HCT116 (cell line): ENCODE results near the gene LHB. TPM values are rescaled to one million over a fixed set of nuclear protein-coding genes. Genes with fewer than 3 reads are reported as not detected.
"Not testable (repeated sequence)": the region's sequence is repeated elsewhere in the genome, so short reads cannot be mapped to it uniquely, and the experiment has no call there.

ENCODE experiments used
- ATAC-seq: fragments of 200-7000 bp; cut with Tn5 transposase; 2 replicates; pipeline ENCODE4 v1.9.1; 2020; ENCODE audit warnings: mild to moderate bottlenecking, moderate library complexity
- BruUV-seq: library from RNA; stranded (reverse); fragments of 400-500 nt; replicated peaks from 2 replicates; lab custom pipeline; 2021; lab: Mats Ljungman, UMichigan
- CTCF ChIA-PET: fragments of 300-600 bp; sonication (Branson Sonifier 250); formaldehyde crosslinking; loops from one replicate; lab custom pipeline; 2021; ENCODE audit warnings: antibody characterized with exemption; lab: Charles Lee
- POLR2A ChIA-PET: fragments of 300-600, 350-600 bp; sonication (Branson Sonifier 250); formaldehyde crosslinking; loops from one replicate; lab custom pipeline; 2021; ENCODE audit warnings: antibody characterized with exemption; lab: Charles Lee
- RAD21 ChIA-PET, 2 experiments: fragments of 300-600 bp; sonication (Branson Sonifier 250); formaldehyde crosslinking; loops; one replicate each; lab custom pipeline; 2023; ENCODE audit warnings: low total read pairs in 2 of 2; ENCODE audit not compliant: uncharacterized antibody in 2 of 2, unreplicated experiment in 2 of 2, low non-redundant PET in 1 of 2; lab: Charles Lee
- DNase-seq: peaks from one replicate; pipeline ENCODE4 v3.0.0-alpha.2; 2010; ENCODE audit warnings: low read depth, low spot score
- H2AFZ ChIP-seq: fragments of 200-600 bp; shearing (Covaris generic), sonication (generic); 2 replicates; pipeline ENCODE4 v1.6.1; 2017; ENCODE audit warnings: low read depth, mixed run types, mixed read lengths, antibody characterized with exemption, low read length; ENCODE audit not compliant: poor library complexity, severe bottlenecking
- H3K27ac ChIP-seq: 2 replicates; pipeline ENCODE4 v1.5.1; 2012; ENCODE audit warnings: low read depth, low read length
- H3K27me3 ChIP-seq: fragments of 200-600 bp; sonication (generic); 2 replicates; pipeline ENCODE4 v1.6.1; 2016; ENCODE audit warnings: mixed run types, low read length, mixed read lengths; ENCODE audit not compliant: insufficient read depth
- H3K36me3 ChIP-seq, 2 experiments: fragments of 200-500 bp in 1 of 2; fragments of 200-600 bp in 1 of 2; sonication (Bioruptor generic) in 1 of 2; sonication (generic) in 1 of 2; 2 replicates each; pipeline versions ENCODE4 v1.5.1 to v1.6.1; 2014 to 2016; ENCODE audit warnings: low read length in 2 of 2, inconsistent platforms in 1 of 2, mixed read lengths in 1 of 2, mixed run types in 1 of 2; ENCODE audit not compliant: insufficient read depth in 2 of 2, control insufficient read depth in 1 of 2
- H3K4me1 ChIP-seq, 2 experiments: fragments of 200-600 bp in 1 of 2; sonication (generic) in 1 of 2; 2 replicates each; pipeline versions ENCODE4 v1.5.1 to v1.6.1; 2012 to 2017; ENCODE audit warnings: low read length in 2 of 2, inconsistent platforms in 1 of 2, mild to moderate bottlenecking in 1 of 2, mixed read lengths in 1 of 2, mixed run types in 1 of 2, moderate library complexity in 1 of 2; ENCODE audit not compliant: insufficient read depth in 2 of 2, control insufficient read depth in 1 of 2
- H3K4me2 ChIP-seq: fragments of 200-600 bp; sonication (generic); 2 replicates; pipeline ENCODE4 v1.6.1; 2017; ENCODE audit warnings: mixed run types, low read length, mixed read lengths
- H3K4me3 ChIP-seq, 2 experiments: fragments of 200-600 bp in 1 of 2; sonication (generic) in 1 of 2; replicated peaks in 1 of 2; 2 replicates each; pipeline ENCODE4 v1.5.1; 2011 to 2016; ENCODE audit warnings: low read length in 2 of 2, control low read depth in 1 of 2, low read depth in 1 of 2, mild to moderate bottlenecking in 1 of 2, mixed read lengths in 1 of 2, mixed run types in 1 of 2
- H3K79me2 ChIP-seq: fragments of 200-600 bp; sonication (generic); 2 replicates; pipeline ENCODE4 v1.6.1; 2017; ENCODE audit warnings: mild to moderate bottlenecking, mixed run types, low read length, moderate library complexity, mixed read lengths; ENCODE audit not compliant: insufficient read depth
- H3K9ac ChIP-seq: fragments of 200-600 bp; sonication (generic); 2 replicates; pipeline ENCODE4 v1.6.1; 2016; ENCODE audit warnings: low read length, mixed read lengths
- H3K9me2 ChIP-seq: fragments of 200-600 bp; sonication (generic), shearing (Covaris generic); 2 replicates; pipeline ENCODE4 v1.6.1; 2017; ENCODE audit warnings: mixed run types, mild to moderate bottlenecking, moderate library complexity; ENCODE audit not compliant: insufficient read depth
- H3K9me3 ChIP-seq, 2 experiments: fragments of 200-500 bp in 1 of 2; fragments of 200-600 bp in 1 of 2; sonication (Bioruptor generic) in 1 of 2; sonication (generic) in 1 of 2; 2 replicates each; pipeline ENCODE4 v1.6.1; 2014 to 2017; ENCODE audit warnings: low read length in 2 of 2, mixed read lengths in 2 of 2, inconsistent platforms in 1 of 2, low read depth in 1 of 2, mild to moderate bottlenecking in 1 of 2, mixed run types in 1 of 2, moderate library complexity in 1 of 2; ENCODE audit not compliant: control insufficient read depth in 1 of 2, insufficient read depth in 1 of 2
- H4K20me1 ChIP-seq: fragments of 200-600 bp; sonication (generic), shearing (Covaris generic); 2 replicates; pipeline ENCODE4 v1.6.1; 2017; ENCODE audit warnings: mixed run types, mild to moderate bottlenecking, moderate library complexity; ENCODE audit not compliant: insufficient read depth
- CBX3 ChIP-seq: IDR thresholded peaks from 2 replicates; pipeline ENCODE4 v1.6.1; 2012; ENCODE audit warnings: low read depth
- ELF1 ChIP-seq: IDR thresholded peaks from 2 replicates; pipeline ENCODE4 v1.6.1; 2012; ENCODE audit warnings: low read depth, borderline replicate concordance
- FOSL1 ChIP-seq: IDR thresholded peaks from 2 replicates; pipeline ENCODE4 v1.6.1; 2012; ENCODE audit warnings: low read depth
- SP1 ChIP-seq: IDR thresholded peaks from 2 replicates; pipeline ENCODE4 v1.6.1; 2012; ENCODE audit warnings: low read depth
- intact Hi-C: fragments of 100-400 bp; cut with micrococcal nuclease; formaldehyde crosslinking; loops from 2 replicates; pipeline ENCODE4 v1.10.0; 2022
- total RNA-seq: library from RNA; stranded (reverse); gene quantifications from one replicate; pipeline ENCODE4 v1.2.1, GENCODE V29; 2021; ENCODE audit not compliant: unreplicated experiment
- TF ChIP-seq, protein P1 (sequence below): IDR thresholded peaks from 2 replicates; pipeline ENCODE4 v1.6.1; 2012; ENCODE audit warnings: low read depth
- TF ChIP-seq, protein P2 (sequence below): IDR thresholded peaks from 2 replicates; pipeline ENCODE4 v1.6.1; 2012

LHB gene
- total RNA-seq, 1 experiment from 2014 or later = 3.7 TPM

DNA sequence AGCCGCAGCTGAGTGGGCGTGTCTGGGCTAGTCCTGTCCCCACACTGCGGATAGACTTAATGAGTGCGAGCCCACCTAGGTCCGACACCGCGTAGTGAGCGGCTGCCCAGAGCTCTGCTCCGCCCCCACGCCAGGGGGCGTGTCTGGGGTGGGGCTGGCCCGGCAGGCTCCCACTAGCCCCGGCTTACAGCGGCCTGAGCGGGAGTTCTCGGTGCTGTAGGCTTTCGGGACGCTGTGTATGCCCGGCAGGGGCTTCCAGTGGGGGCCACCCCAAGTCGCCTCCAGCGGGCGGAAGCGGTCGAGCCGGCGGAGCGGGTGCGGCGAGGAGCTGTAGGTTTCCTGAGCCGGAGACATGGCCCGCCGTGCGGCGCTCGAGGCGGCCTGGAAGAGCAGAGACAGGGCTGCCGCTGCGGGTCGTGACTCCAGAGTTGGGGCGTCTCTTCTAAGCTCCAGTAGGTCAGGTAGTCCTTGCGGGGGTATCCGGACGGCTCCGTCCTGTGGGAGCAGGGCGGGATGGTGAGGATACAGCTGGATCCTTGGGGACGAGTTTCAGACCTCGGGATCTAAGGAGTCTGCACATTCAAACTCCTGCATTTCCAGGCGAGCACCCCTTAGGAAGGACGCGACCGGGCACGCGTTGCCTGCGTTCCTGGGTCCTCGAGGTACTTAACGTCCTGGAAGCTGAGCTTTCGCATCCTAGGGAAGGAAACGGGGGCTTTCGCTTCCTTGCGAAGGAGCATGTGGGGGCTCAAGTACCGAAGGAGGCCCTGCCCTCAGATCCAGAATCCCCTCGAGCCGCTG lies 39.4 kb upstream of the LHB start (continued):
- TF ChIP-seq, protein P1, sequence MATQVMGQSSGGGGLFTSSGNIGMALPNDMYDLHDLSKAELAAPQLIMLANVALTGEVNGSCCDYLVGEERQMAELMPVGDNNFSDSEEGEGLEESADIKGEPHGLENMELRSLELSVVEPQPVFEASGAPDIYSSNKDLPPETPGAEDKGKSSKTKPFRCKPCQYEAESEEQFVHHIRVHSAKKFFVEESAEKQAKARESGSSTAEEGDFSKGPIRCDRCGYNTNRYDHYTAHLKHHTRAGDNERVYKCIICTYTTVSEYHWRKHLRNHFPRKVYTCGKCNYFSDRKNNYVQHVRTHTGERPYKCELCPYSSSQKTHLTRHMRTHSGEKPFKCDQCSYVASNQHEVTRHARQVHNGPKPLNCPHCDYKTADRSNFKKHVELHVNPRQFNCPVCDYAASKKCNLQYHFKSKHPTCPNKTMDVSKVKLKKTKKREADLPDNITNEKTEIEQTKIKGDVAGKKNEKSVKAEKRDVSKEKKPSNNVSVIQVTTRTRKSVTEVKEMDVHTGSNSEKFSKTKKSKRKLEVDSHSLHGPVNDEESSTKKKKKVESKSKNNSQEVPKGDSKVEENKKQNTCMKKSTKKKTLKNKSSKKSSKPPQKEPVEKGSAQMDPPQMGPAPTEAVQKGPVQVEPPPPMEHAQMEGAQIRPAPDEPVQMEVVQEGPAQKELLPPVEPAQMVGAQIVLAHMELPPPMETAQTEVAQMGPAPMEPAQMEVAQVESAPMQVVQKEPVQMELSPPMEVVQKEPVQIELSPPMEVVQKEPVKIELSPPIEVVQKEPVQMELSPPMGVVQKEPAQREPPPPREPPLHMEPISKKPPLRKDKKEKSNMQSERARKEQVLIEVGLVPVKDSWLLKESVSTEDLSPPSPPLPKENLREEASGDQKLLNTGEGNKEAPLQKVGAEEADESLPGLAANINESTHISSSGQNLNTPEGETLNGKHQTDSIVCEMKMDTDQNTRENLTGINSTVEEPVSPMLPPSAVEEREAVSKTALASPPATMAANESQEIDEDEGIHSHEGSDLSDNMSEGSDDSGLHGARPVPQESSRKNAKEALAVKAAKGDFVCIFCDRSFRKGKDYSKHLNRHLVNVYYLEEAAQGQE = no peak
- no peak for TF ChIP-seq ELF1
- TF ChIP-seq, protein P2, sequence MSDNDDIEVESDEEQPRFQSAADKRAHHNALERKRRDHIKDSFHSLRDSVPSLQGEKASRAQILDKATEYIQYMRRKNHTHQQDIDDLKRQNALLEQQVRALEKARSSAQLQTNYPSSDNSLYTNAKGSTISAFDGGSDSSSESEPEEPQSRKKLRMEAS = peak; percentile 55

GRCh38 chr19:49050376-49051033 lies 33.6 kb upstream of the LHB start:
- H3K79me2 ChIP-seq, H3K9me2 ChIP-seq, POLR2A ChIA-PET, CTCF ChIA-PET, H3K27me3 ChIP-seq, intact Hi-C loops, H3K9me3 ChIP-seq, RAD21 ChIA-PET, BruUV-seq, H4K20me1 ChIP-seq, H2AFZ ChIP-seq, H3K36me3 ChIP-seq, H3K4me3 ChIP-seq: not testable (repeated sequence)
- peak; percentile 99 for ATAC-seq
- peak overlapping the region; percentile 61 for H3K4me2 ChIP-seq
- H3K27ac ChIP-seq = peak overlapping the region; percentile 31; the same call in 1 of the 2 replicates
- H3K4me1 ChIP-seq = peaks cover 8 to 24% of the 10 kb centered on the region in 2 experiments; a peak in 3 of 4 replicates
- TF ChIP-seq FOSL1 = peak; percentile 78
- peak; percentile 68; the same call in 1 of the 2 replicates for TF ChIP-seq CBX3
- peak; percentile 55 for TF ChIP-seq SP1
- TF ChIP-seq, protein P2 = peak; percentile 91
- peak overlapping the region; percentile 36; the same call in 1 of the 2 replicates for H3K9ac ChIP-seq
- peak; percentile 65 for DNase-seq

- intact Hi-C loops, ATAC-seq, RAD21 ChIA-PET, H3K9me2 ChIP-seq, CTCF ChIA-PET, DNase-seq, H3K4me3 ChIP-seq, H3K9ac ChIP-seq, H2AFZ ChIP-seq, H3K79me2 ChIP-seq, POLR2A ChIA-PET, H3K27ac ChIP-seq, H3K36me3 ChIP-seq, BruUV-seq, H4K20me1 ChIP-seq, H3K27me3 ChIP-seq, H3K9me3 ChIP-seq: not testable (repeated sequence)
- peak overlapping the region; percentile 61 for H3K4me2 ChIP-seq
- H3K4me1 ChIP-seq = peaks cover 6 to 21% of the 10 kb centered on the region in 2 experiments; a peak in 3 of 4 replicates
Measured at GRCh38 chr19:49049834-49050233, 32.9 kb upstream of the LHB start.
